WTC11 (cell line): ENCODE measurements around the gene KBTBD8. TPM values are rescaled to one million over a fixed set of nuclear protein-coding genes. Genes with fewer than 3 reads are reported as not detected.

Experiments used
- ATAC-seq: fragments of 200-7000 bp; cut with Tn5 transposase; 2 replicates; pipeline ENCODE4 v1.10.0; 2021; ENCODE audit warnings: mild to moderate bottlenecking, moderate library complexity
- CTCF ChIA-PET: fragments of 300-600 bp; sonication (Branson Sonifier 250); formaldehyde crosslinking; loops from one replicate; lab custom pipeline; 2021; ENCODE audit warnings: antibody characterized with exemption; lab: Charles Lee
- POLR2A ChIA-PET: fragments of 350-600 bp; sonication (Branson Sonifier 250); formaldehyde crosslinking; loops from one replicate; lab custom pipeline; 2021; ENCODE audit warnings: antibody characterized with exemption; lab: Charles Lee
- DNase-seq: peaks from one replicate; pipeline ENCODE4 v3.0.0; 2021; ENCODE audit warnings: low spot score
- H3K27ac Mint-ChIP-seq: 2 replicates; pipeline ENCODE4 v1.8.0; 2021; ENCODE audit warnings: mixed read lengths
- H3K27me3 Mint-ChIP-seq: 2 replicates; pipeline ENCODE4 v1.8.0; 2021; ENCODE audit warnings: low read depth, mild to moderate bottlenecking, moderate library complexity, mixed read lengths
- H3K36me3 Mint-ChIP-seq: 2 replicates; pipeline ENCODE4 v1.8.0; 2021; ENCODE audit warnings: mixed read lengths
- H3K4me1 Mint-ChIP-seq: 2 replicates; pipeline ENCODE4 v1.8.0; 2022; ENCODE audit warnings: mixed read lengths
- H3K4me3 Mint-ChIP-seq: 2 replicates; pipeline ENCODE4 v1.8.0; 2021; ENCODE audit warnings: mild to moderate bottlenecking, moderate library complexity, mixed read lengths
- H3K9me3 Mint-ChIP-seq: 2 replicates; pipeline ENCODE4 v1.8.0; 2021; ENCODE audit warnings: mixed read lengths
- ATF1 ChIP-seq: sonication (generic); formaldehyde crosslinking; IDR thresholded peaks from 2 replicates; pipeline ENCODE4 v1.8.1; 2023; ENCODE audit warnings: mild to moderate bottlenecking, moderate library complexity, missing genetic modification reagents
- CBFB ChIP-seq: sonication (generic); formaldehyde crosslinking; IDR thresholded peaks from 2 replicates; pipeline ENCODE4 v1.8.1; 2022; ENCODE audit warnings: mild to moderate bottlenecking, low read depth, missing genetic modification reagents
- E2F5 ChIP-seq: sonication (generic); formaldehyde crosslinking; IDR thresholded peaks from 2 replicates; pipeline ENCODE4 v1.8.1; 2022; ENCODE audit warnings: mild to moderate bottlenecking, moderate library complexity, missing genetic modification reagents
- ELF4 ChIP-seq: sonication (generic); formaldehyde crosslinking; IDR thresholded peaks from 2 replicates; pipeline ENCODE4 v1.8.1; 2022; ENCODE audit warnings: low read depth, mild to moderate bottlenecking, moderate library complexity, missing genetic modification reagents
- ETV6 ChIP-seq: sonication (generic); formaldehyde crosslinking; IDR thresholded peaks from 2 replicates; pipeline ENCODE4 v1.8.1; 2022; ENCODE audit warnings: mild to moderate bottlenecking, missing genetic modification reagents
- GTF2I ChIP-seq: fragments of 250-450 bp; sonication (Bioruptor Pico); conservative IDR thresholded peaks from 2 replicates; pipeline ENCODE4 v1.4.0; 2021; ENCODE audit warnings: mild to moderate bottlenecking
- NFATC4 ChIP-seq: fragments of 250-450 bp; sonication (Bioruptor Pico); IDR thresholded peaks from 2 replicates; pipeline ENCODE4 v1.9.0; 2021; ENCODE audit warnings: mild to moderate bottlenecking
- NR3C1 ChIP-seq: sonication (generic); formaldehyde crosslinking; conservative IDR thresholded peaks from 2 replicates; pipeline ENCODE4 v1.8.1; 2023; ENCODE audit warnings: low read depth, mild to moderate bottlenecking, missing genetic modification reagents
- OVOL2 ChIP-seq: fragments of 250-450 bp; sonication (Bioruptor Pico); IDR thresholded peaks from 2 replicates; pipeline ENCODE4 v1.9.0; 2021; ENCODE audit warnings: mild to moderate bottlenecking, borderline replicate concordance
- SMAD3 ChIP-seq: sonication (generic); formaldehyde crosslinking; IDR thresholded peaks from 2 replicates; pipeline ENCODE4 v1.8.0; 2022; ENCODE audit warnings: missing genetic modification reagents, mild to moderate bottlenecking, borderline replicate concordance
- SMAD4 ChIP-seq: sonication (generic); formaldehyde crosslinking; IDR thresholded peaks from 2 replicates; pipeline ENCODE4 v1.8.0; 2022; ENCODE audit warnings: mild to moderate bottlenecking, missing genetic modification reagents
- TCF7 ChIP-seq: sonication (generic); formaldehyde crosslinking; IDR thresholded peaks from 2 replicates; pipeline ENCODE4 v1.8.0; 2022; ENCODE audit warnings: mild to moderate bottlenecking, low read depth, missing genetic modification reagents, moderate library complexity
- TEAD1 ChIP-seq: sonication (generic); formaldehyde crosslinking; IDR thresholded peaks from 2 replicates; pipeline ENCODE4 v1.8.0; 2022; ENCODE audit warnings: mild to moderate bottlenecking, missing genetic modification reagents
- TP53 ChIP-seq: sonication (generic); formaldehyde crosslinking; IDR thresholded peaks from 2 replicates; pipeline ENCODE4 v1.8.1; 2023; ENCODE audit warnings: mild to moderate bottlenecking, missing genetic modification reagents
- USF2 ChIP-seq: sonication (generic); formaldehyde crosslinking; IDR thresholded peaks from 2 replicates; pipeline ENCODE4 v1.8.1; 2023; ENCODE audit warnings: mild to moderate bottlenecking, missing genetic modification reagents, moderate library complexity
- ZNF219 ChIP-seq: sonication (generic); formaldehyde crosslinking; IDR thresholded peaks from 2 replicates; pipeline ENCODE4 v1.8.0; 2023; ENCODE audit warnings: missing genetic modification reagents, mild to moderate bottlenecking, borderline replicate concordance
- ZNF232 ChIP-seq: sonication (generic); formaldehyde crosslinking; IDR thresholded peaks from 2 replicates; pipeline ENCODE4 v1.8.0; 2022; ENCODE audit warnings: mild to moderate bottlenecking, missing genetic modification reagents
- ZNF317 ChIP-seq: sonication (generic); formaldehyde crosslinking; IDR thresholded peaks from 2 replicates; pipeline ENCODE4 v1.8.1; 2023; ENCODE audit warnings: low read depth, mild to moderate bottlenecking, moderate library complexity, missing genetic modification reagents, borderline replicate concordance
- ZNF396 ChIP-seq: fragments of 250-450 bp; sonication (Bioruptor Pico); IDR thresholded peaks from 2 replicates; pipeline ENCODE4 v1.8.0; 2021; ENCODE audit warnings: mild to moderate bottlenecking, moderate library complexity, borderline replicate concordance
- ZSCAN18 ChIP-seq: fragments of 250-450 bp; sonication (Bioruptor Pico); IDR thresholded peaks from 2 replicates; pipeline ENCODE4 v2.1.2; 2022; ENCODE audit warnings: mild to moderate bottlenecking, moderate library complexity
- total RNA-seq: library from RNA; stranded (reverse); gene quantifications from 3 replicates; pipeline ENCODE4 v1.2.3, GENCODE V29; 2021
- TF ChIP-seq, protein P1 (sequence below): sonication (generic); formaldehyde crosslinking; IDR thresholded peaks from 2 replicates; pipeline ENCODE4 v1.8.1; 2023; ENCODE audit warnings: mild to moderate bottlenecking, moderate library complexity, missing genetic modification reagents

The KBTBD8 gene
- total RNA-seq, 1 experiment from 2014 or later, result 15.0 TPM

GRCh38 chr3:67045711-67046465 lies 47.8 kb downstream of the KBTBD8 start (continued):
- TF ChIP-seq ZSCAN18 (no peak), ZNF396 (CRISPR knock-in tag) (no peak)

DNA sequence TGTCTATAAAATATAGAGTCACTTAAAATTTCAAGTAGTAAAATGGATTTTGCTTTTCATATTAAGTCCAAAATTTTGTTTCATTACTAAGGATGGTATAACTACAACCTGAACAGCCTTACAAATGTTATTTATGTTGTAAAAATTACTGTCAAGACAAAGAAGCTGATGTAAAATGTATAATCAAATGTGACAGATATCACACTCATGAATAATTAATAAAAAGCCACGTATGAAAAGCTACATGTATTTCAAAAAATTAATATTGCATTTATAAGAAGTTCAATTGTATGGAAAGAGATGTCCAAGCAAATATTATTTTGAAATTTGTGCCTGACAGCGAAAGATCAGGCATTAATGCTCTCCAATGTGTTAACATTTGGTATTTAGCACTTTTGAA lies 48.9 kb downstream of the KBTBD8 start:
- Mint-ChIP-seq H3K36me3 (no peaks in the 10 kb centered on the region), H3K27me3 (no peaks in the 10 kb centered on the region; the same call in 1 of the 2 replicates), H3K4me3 (no peak overlapping the region), H3K27ac (no peak overlapping the region), H3K4me1 (peaks cover 17% of the 10 kb centered on the region), H3K9me3 (peaks cover 12% of the 10 kb centered on the region)
- TF ChIP-seq ZNF219 (CRISPR knock-in tag), result no peak
- TF ChIP-seq ATF1 (CRISPR knock-in tag), result no peak
- no peak for TF ChIP-seq NFATC4
- TF ChIP-seq ELF4 (CRISPR knock-in tag), result no peak
- TF ChIP-seq ZNF317 (CRISPR knock-in tag), result no peak
- TF ChIP-seq SMAD3 (CRISPR knock-in tag), result no peak
- CTCF ChIA-PET, result interaction anchor here (0.7 kb wide), 1 partner anchor 75 kb away, joined by 3 read pairs; no protein-coding TSS in a partner anchor
- POLR2A ChIA-PET, result no interaction called here
- ATAC-seq (no peak), DNase-seq (no peak)

- Mint-ChIP-seq H3K4me3 (no peak overlapping the region), H3K9me3 (peaks cover 19% of the 10 kb centered on the region), H3K27ac (no peak overlapping the region), H3K36me3 (no peaks in the 10 kb centered on the region), H3K4me1 (peaks cover 17% of the 10 kb centered on the region), H3K27me3 (no peaks in the 10 kb centered on the region; the same call in 1 of the 2 replicates)
- CTCF ChIA-PET, result no interaction called here
- ATAC-seq (no peak), DNase-seq (no peak)
- no peak for TF ChIP-seq NR3C1 (CRISPR knock-in tag)
- no peak for TF ChIP-seq TP53
- TF ChIP-seq SMAD4 (CRISPR knock-in tag), result no peak
- TF ChIP-seq OVOL2 (CRISPR knock-in tag), result no peak
- no peak for TF ChIP-seq TCF7 (CRISPR knock-in tag)
- no peak for TF ChIP-seq ETV6 (CRISPR knock-in tag)
- no peak for TF ChIP-seq ZNF317 (CRISPR knock-in tag)
- TF ChIP-seq ZNF232 (CRISPR knock-in tag), result no peak
- TF ChIP-seq GTF2I (CRISPR knock-in tag), result no peak
- POLR2A ChIA-PET, result interaction anchor here (0.5 kb wide), 1 partner anchor 415 kb away, joined by 4 read pairs; no protein-coding TSS in a partner anchor
Measured at GRCh38 chr3:67048067-67048714, 50.1 kb downstream of the KBTBD8 start.

GRCh38 chr3:67048715-67049074 lies 50.6 kb downstream of the KBTBD8 start:
- CTCF ChIA-PET, result no interaction called here
- Mint-ChIP-seq H3K27ac (no peak overlapping the region), H3K36me3 (no peaks in the 10 kb centered on the region), H3K27me3 (no peaks in the 10 kb centered on the region), H3K9me3 (peaks cover 19% of the 10 kb centered on the region), H3K4me3 (no peak overlapping the region), H3K4me1 (peaks cover 13% of the 10 kb centered on the region)
- no peak for ATAC-seq
- TF ChIP-seq USF2 (no peak), E2F5 (CRISPR knock-in tag) (no peak), CBFB (CRISPR knock-in tag) (no peak), NR3C1 (CRISPR knock-in tag) (no peak), TEAD1 (CRISPR knock-in tag) (no peak)
- TF ChIP-seq, protein P1, sequence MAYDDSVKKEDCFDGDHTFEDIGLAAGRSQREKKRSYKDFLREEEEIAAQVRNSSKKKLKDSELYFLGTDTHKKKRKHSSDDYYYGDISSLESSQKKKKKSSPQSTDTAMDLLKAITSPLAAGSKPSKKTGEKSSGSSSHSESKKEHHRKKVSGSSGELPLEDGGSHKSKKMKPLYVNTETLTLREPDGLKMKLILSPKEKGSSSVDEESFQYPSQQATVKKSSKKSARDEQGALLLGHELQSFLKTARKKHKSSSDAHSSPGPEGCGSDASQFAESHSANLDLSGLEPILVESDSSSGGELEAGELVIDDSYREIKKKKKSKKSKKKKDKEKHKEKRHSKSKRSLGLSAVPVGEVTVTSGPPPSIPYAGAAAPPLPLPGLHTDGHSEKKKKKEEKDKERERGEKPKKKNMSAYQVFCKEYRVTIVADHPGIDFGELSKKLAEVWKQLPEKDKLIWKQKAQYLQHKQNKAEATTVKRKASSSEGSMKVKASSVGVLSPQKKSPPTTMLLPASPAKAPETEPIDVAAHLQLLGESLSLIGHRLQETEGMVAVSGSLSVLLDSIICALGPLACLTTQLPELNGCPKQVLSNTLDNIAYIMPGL (CRISPR knock-in tag), result no peak
- POLR2A ChIA-PET, result no interaction called here
- DNase-seq, result no peak
